OCI-LY1 (cell line): ENCODE measurements around the gene VCL.

Experiments
- EZH2 ChIP-seq: fragments of 200-600 bp; sonication (generic), shearing (Covaris generic); IDR thresholded peaks from 2 replicates; pipeline ENCODE4 v1.8.0; 2017; ENCODE audit warnings: borderline replicate concordance, mixed run types, mild to moderate bottlenecking, antibody characterized with exemption, low read length, moderate library complexity, mixed read lengths
- TF ChIP-seq, protein P1 (sequence below): fragments of 200-600 bp; sonication (generic), shearing (Covaris generic); IDR thresholded peaks from 2 replicates; pipeline ENCODE4 v1.5.1; 2017; ENCODE audit warnings: mild to moderate bottlenecking, antibody characterized with exemption, low read length, moderate library complexity, mixed read lengths

DNA sequence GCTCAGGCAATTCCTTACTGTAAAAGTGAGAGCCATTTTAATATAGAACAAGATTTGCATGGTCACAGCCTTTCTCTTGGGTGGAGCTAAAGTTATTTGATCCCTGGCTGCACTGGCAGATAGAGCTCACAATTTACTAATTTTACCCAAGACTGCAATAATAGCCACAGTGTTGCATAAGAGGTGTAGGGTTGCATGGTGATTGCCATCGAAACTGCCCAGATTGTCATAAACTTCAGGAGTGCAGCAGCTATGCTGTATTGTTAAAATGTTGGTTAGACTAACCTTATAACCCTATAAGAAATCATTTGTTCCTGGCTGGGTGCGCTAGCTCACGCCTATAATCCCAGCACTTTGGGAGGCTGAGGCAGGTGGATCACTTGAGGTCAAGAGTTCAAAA, 50.0 kb downstream of the VCL start:
- TF ChIP-seq, protein P1, sequence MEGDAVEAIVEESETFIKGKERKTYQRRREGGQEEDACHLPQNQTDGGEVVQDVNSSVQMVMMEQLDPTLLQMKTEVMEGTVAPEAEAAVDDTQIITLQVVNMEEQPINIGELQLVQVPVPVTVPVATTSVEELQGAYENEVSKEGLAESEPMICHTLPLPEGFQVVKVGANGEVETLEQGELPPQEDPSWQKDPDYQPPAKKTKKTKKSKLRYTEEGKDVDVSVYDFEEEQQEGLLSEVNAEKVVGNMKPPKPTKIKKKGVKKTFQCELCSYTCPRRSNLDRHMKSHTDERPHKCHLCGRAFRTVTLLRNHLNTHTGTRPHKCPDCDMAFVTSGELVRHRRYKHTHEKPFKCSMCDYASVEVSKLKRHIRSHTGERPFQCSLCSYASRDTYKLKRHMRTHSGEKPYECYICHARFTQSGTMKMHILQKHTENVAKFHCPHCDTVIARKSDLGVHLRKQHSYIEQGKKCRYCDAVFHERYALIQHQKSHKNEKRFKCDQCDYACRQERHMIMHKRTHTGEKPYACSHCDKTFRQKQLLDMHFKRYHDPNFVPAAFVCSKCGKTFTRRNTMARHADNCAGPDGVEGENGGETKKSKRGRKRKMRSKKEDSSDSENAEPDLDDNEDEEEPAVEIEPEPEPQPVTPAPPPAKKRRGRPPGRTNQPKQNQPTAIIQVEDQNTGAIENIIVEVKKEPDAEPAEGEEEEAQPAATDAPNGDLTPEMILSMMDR = no peak
- no peak for TF ChIP-seq EZH2
